ENCODE data around the gene RNF157. TPM values are rescaled to one million over a fixed set of nuclear protein-coding genes. Genes with fewer than 3 reads are reported as not detected.

The RNF157 gene
- total and polyA plus RNA-seq, 12 donors = 2.3 to 6.1 (median 4.5) TPM

DNA sequence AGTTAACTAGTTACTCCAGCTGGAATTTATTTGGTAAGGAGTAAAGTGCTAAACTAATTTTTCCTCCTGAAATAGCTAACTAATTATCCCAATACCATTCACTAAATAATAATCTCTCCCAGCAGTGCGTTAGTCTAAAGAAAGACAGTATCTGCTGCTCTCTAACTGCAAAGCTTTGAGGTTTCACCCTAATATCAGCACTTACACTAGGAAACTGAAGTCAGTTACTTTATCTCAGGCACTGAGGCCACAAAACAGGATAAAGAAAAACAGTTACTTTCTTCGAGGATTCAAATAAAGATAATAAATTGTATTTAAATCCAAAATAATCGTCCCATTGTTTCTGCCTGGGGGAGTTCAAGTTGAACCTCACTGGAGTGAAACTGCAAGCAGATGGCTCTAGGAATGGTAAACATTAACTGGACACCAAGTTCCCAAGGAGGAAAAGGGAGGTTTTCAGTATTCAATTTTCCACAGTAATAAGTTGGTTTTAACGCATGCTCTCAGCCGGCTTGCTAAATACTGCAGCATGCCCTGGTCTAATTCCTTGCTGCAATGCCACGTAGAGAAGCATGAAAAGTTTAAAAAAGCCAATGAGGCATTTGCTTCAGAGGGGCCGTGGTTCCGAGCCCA is 79.3 kb downstream of the RNF157 start:
- WGBS, 4 donors = 76 to 88% (median 80%) methylated on average over 8 of the region's 8 CpGs
- TF ChIP-seq, protein P1, sequence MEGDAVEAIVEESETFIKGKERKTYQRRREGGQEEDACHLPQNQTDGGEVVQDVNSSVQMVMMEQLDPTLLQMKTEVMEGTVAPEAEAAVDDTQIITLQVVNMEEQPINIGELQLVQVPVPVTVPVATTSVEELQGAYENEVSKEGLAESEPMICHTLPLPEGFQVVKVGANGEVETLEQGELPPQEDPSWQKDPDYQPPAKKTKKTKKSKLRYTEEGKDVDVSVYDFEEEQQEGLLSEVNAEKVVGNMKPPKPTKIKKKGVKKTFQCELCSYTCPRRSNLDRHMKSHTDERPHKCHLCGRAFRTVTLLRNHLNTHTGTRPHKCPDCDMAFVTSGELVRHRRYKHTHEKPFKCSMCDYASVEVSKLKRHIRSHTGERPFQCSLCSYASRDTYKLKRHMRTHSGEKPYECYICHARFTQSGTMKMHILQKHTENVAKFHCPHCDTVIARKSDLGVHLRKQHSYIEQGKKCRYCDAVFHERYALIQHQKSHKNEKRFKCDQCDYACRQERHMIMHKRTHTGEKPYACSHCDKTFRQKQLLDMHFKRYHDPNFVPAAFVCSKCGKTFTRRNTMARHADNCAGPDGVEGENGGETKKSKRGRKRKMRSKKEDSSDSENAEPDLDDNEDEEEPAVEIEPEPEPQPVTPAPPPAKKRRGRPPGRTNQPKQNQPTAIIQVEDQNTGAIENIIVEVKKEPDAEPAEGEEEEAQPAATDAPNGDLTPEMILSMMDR (IDR thresholded peaks at IDR 0.05) = no peak
- TF ChIP-seq POLR2A (IDR thresholded peaks at IDR 0.05) = no peak
- H3K27ac ChIP-seq = no peak overlapping the region

GRCh38 chr17:76159157-76159556 is 81.1 kb downstream of the RNF157 start:
- 80 to 92% (median 91%) methylated on average over 9 of the region's 9 CpGs for WGBS, 4 donors

More for the DNA sequence above, 79.3 kb downstream of the RNF157 start:
- DNase-seq = no peak
- Histone ChIP-seq H3K4me1 (replicated peaks in 1 of 2) (no peaks in the 10 kb centered on the region), H3K36me3 (replicated peaks in 1 of 2) (no peaks in the 10 kb centered on the region), H3K4me3 (no peak overlapping the region), H3K9me3 (replicated peaks in 1 of 3) (no peaks in the 10 kb centered on the region), H3K27me3 (no peaks in the 10 kb centered on the region)
- intact Hi-C loops (cut with DNase I) = no loop called here

DNA sequence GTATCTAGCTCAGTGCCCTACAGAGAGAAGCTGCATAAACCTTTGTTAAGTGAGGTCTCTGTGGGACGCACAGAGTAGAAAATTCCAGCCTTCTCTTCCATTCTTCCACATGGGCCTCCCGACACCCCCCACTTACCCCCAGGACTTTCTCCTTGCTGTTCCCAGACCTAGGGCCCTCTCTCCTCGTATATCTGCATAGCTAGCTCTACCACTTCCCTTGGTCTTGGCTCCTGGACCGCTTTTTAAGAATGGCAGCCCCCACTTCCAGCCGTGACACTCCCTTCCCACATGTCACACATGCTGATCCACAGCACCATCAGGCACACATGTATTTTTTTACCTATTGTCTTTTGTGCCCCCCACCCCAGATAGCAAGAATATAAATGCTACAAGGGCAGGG is 82.5 kb downstream of the RNF157 start:
- TF ChIP-seq POLR2A (IDR thresholded peaks at IDR 0.05) = no peak
- TF ChIP-seq, protein P1 (IDR thresholded peaks at IDR 0.05) = no peak
- H3K9me3 ChIP-seq (replicated peaks in 1 of 3) = no peaks in the 10 kb centered on the region
- H3K27me3 ChIP-seq = no peaks in the 10 kb centered on the region
- H3K4me3 ChIP-seq = no peak overlapping the region
- WGBS, 4 donors = 83 to 94% (median 92%) methylated on average over 5 of the region's 5 CpGs
- H3K36me3 ChIP-seq (replicated peaks in 1 of 2) = no peaks in the 10 kb centered on the region
- H3K27ac ChIP-seq = no peak overlapping the region
- intact Hi-C loops (cut with DNase I) = no loop called here
- H3K4me1 ChIP-seq (replicated peaks in 1 of 2) = no peaks in the 10 kb centered on the region
- DNase-seq = no peak

More at GRCh38 chr17:76159157-76159556, 81.1 kb downstream of the RNF157 start:
- TF ChIP-seq, protein P1 (IDR thresholded peaks at IDR 0.05) = no peak
- no peak for TF ChIP-seq POLR2A (IDR thresholded peaks at IDR 0.05)
- intact Hi-C loops (cut with DNase I) = no loop called here
- no peaks in the 10 kb centered on the region for H3K4me1 ChIP-seq (replicated peaks in 1 of 2)
- no peak overlapping the region for H3K27ac ChIP-seq
- no peak overlapping the region for H3K4me3 ChIP-seq
- no peaks in the 10 kb centered on the region for H3K9me3 ChIP-seq (replicated peaks in 1 of 3)
- no peak for DNase-seq
- no peaks in the 10 kb centered on the region for H3K27me3 ChIP-seq
- H3K36me3 ChIP-seq (replicated peaks in 1 of 2) = no peaks in the 10 kb centered on the region

- DNase-seq = no peak
- no peaks in the 10 kb centered on the region for H3K36me3 ChIP-seq (replicated peaks in 1 of 2)
- WGBS, 4 donors = 84 to 87% (median 85%) methylated on average over 8 of the region's 8 CpGs
- H3K9me3 ChIP-seq (replicated peaks in 1 of 3) = no peaks in the 10 kb centered on the region
- no peak overlapping the region for H3K4me3 ChIP-seq
- intact Hi-C loops (cut with DNase I) = no loop called here
- no peak overlapping the region for H3K27ac ChIP-seq
- TF ChIP-seq, protein P1 (IDR thresholded peaks at IDR 0.05) = no peak
- no peak for TF ChIP-seq POLR2A (IDR thresholded peaks at IDR 0.05)
- no peaks in the 10 kb centered on the region for H3K27me3 ChIP-seq
- no peaks in the 10 kb centered on the region for H3K4me1 ChIP-seq (replicated peaks in 1 of 2)
These were observed 83.7 kb downstream of the RNF157 start for GRCh38 chr17:76156662-76156991.

Data from adrenal gland (tissue), 12 donors.